Non-pigmented ciliary epithelial cell (primary cell): ENCODE measurements around the gene PTGDS.
"Not testable (repeated sequence)": the region's sequence is repeated elsewhere in the genome, so short reads cannot be mapped to it uniquely, and the experiment has no call there.

ENCODE experiments used
- DNase-seq: peaks from one replicate; pipeline ENCODE4 v3.0.0-alpha.2; 2010; ENCODE audit warnings: low read depth

PTGDS gene

GRCh38 chr9:136991993-136992818, 14.9 kb downstream of the PTGDS start, which contains the start of gene PAXX:
Gene PAXX (plus strand): TSS chr9:136992422. CDS start chr9:136992444, 22 bp downstream.
- peak; percentile 44 for DNase-seq

GRCh38 chr9:136992819-136993369, 15.6 kb downstream of the PTGDS start:
- DNase-seq = no peak

- DNase-seq = no peak
These were observed 17.0 kb downstream of the PTGDS start for GRCh38 chr9:136994180-136994887.

- no peak for DNase-seq
These were observed 17.6 kb downstream of the PTGDS start for GRCh38 chr9:136994888-136995230.

GRCh38 chr9:136995362-136995761, 18.1 kb downstream of the PTGDS start:
- DNase-seq = no peak

- DNase-seq = no peak
These were observed 18.5 kb downstream of the PTGDS start for GRCh38 chr9:136995772-136996311.

GRCh38 chr9:136996361-136997292, 19.3 kb downstream of the PTGDS start, which contains the start of gene CLIC3:
Gene CLIC3 (minus strand): TSS chr9:136996568. CDS start chr9:136996543, 25 bp downstream.
- no peak for DNase-seq

- no peak for DNase-seq
These were observed 20.1 kb downstream of the PTGDS start for GRCh38 chr9:136997371-136997770.

- no peak for DNase-seq
These were observed 20.5 kb downstream of the PTGDS start for GRCh38 chr9:136997830-136998234.

- DNase-seq = peak; percentile 50
These were observed 23.1 kb downstream of the PTGDS start for GRCh38 chr9:137000177-137000930.

GRCh38 chr9:137001857-137002645, 24.7 kb downstream of the PTGDS start:
- DNase-seq = no peak

GRCh38 chr9:137002646-137003041, 25.3 kb downstream of the PTGDS start:
- DNase-seq = no peak

- not testable (repeated sequence) for DNase-seq
These were observed 27.0 kb downstream of the PTGDS start for GRCh38 chr9:137004285-137004684.

GRCh38 chr9:137006116-137007003, 29.1 kb downstream of the PTGDS start:
- no peak for DNase-seq

GRCh38 chr9:137007108-137007815, 30.0 kb downstream of the PTGDS start:
- DNase-seq = no peak

GRCh38 chr9:137007816-137008270, 30.5 kb downstream of the PTGDS start:
- DNase-seq = no peak

- no peak for DNase-seq
These were observed 31.0 kb downstream of the PTGDS start for GRCh38 chr9:137008312-137008711.

GRCh38 chr9:137009217-137009616, 31.9 kb downstream of the PTGDS start:
- no peak for DNase-seq
